GM12892 (cell line): ENCODE measurements around the gene NLRX1.

ENCODE experiments used
- POLR2A ChIP-seq: IDR thresholded peaks from 2 replicates; pipeline ENCODE4 v1.6.1; 2011; ENCODE audit warnings: low read depth, low read length, control low read depth
- POLR2AphosphoS5 ChIP-seq: IDR thresholded peaks from 2 replicates; pipeline ENCODE4 v1.6.1; 2011; ENCODE audit warnings: low read depth, low read length, control low read depth
- TAF1 ChIP-seq: IDR thresholded peaks from 2 replicates; pipeline ENCODE4 v1.6.1; 2011; ENCODE audit warnings: low read depth, mild to moderate bottlenecking, control low read depth, low read length, borderline replicate concordance

DNA sequence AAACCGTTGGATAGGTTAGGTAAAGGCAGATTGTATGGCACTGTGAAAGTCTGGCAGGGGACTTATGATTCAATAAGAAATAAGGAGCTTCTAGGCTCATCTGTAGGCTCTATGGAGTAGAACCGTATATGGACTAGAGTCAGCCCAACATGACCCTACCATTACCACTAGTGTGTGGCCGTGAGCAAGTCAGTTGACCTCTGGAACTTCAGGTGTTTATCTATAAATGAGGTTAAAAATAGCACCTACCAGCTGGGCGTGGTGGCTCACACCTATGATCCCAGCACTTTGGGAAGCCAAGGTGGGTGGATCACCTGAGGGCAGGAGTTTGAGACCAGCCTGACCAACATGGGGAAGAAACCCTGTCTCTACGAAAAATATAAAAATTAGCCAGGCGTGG, 42.7 kb upstream of the NLRX1 start:
- no peak for TF ChIP-seq POLR2A
- TF ChIP-seq TAF1: no peak
- TF ChIP-seq POLR2AphosphoS5: no peak
